Measurements from ENCODE around the gene LNX1.

Gene LNX1

DNA sequence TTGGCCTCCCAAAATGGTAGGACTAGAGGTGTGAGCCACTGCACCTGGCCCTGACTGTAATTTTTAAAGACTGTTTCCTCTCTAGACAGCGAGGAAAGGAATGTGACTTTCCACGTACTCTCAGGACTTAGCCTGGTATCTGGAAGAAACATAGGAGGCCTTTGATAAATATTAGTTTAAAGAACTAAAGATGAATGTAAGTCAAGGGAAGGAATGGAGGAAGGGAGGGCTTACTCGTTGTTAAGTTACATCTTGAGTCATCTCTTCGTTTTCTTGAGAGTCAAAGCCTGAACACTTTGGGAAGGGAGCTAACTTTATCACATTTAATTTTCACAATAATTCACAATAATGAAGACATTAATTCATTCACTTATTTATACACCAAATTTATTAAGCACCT is 7.2 kb upstream of the LNX1 start:
- DNase-seq, result no peak

DNA sequence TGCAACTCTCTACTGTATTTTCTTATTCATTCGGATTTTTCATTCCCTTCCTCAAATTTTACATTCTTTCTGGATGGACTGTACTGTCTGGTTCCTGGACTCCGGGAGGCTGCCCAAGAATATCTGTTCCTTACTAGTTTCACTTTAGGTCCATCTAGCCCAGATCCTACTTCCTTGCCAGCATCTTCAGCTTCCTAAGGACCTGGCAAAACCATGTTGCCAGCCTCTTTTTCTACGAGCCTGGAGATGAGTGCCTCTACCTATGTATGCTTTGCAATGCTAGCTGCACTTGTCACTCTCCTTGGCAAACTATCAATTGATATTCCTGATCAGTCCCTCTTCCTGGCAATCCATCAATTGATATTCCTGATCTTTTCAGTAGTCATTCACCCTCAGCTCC is 5.6 kb upstream of the LNX1 start:
- no peak for DNase-seq

DNA sequence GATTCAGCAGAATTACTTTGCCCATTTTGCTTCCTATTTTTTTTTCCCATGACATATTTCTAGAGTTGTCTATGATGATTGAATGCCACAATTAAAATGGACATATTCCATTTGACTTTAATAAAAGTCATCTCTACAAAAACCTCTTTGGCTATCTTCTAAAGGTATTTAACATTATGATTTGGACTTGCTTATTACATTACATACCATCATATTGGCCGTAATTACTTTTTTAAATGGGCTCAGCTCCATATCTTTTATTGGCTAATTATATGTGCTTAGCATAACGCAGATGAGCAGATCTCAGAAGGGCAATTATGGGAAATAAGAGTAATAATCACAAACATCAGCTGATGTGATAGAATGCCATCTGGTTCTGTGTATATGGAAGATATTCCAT is 4.5 kb upstream of the LNX1 start:
- DNase-seq, result no peak

DNA sequence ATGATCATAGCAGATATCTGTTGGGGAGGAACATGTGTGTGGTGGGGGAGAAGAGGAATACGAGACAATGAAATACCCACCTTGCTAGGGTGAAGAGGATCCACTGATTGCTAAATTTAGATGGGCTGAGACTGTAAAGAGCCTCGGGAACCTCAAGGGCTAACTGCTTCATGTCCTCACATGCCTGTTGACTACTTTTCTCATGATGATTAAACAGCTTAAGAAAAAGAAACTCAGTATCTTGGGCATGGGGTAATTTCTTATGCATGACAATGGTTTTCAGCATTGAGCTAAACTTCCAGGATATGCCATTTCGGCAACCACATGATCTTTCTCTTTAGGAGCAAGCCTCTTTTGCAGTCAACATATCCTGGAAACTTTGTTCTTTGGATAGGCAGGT is 3.9 kb upstream of the LNX1 start:
- no peak for DNase-seq

DNA sequence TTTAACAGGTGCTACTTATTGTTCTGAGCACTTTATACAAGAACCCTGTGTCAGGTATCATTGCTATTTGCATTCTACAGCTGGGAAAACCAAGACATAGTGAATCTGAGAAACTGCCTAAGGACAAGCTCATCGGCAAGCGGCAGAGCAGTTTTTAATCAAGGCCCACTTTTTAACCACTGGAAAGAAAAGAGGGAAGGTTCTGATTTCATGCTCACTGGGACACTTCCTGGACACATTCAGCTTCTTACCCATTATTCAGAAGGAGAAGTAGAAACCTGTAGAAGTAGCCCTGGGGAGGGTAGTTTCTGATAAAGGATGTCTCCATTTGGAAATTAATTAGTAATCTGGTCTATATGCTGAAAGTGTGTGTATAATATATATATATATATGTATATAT is 2.5 kb upstream of the LNX1 start:
- no peak for DNase-seq

DNA sequence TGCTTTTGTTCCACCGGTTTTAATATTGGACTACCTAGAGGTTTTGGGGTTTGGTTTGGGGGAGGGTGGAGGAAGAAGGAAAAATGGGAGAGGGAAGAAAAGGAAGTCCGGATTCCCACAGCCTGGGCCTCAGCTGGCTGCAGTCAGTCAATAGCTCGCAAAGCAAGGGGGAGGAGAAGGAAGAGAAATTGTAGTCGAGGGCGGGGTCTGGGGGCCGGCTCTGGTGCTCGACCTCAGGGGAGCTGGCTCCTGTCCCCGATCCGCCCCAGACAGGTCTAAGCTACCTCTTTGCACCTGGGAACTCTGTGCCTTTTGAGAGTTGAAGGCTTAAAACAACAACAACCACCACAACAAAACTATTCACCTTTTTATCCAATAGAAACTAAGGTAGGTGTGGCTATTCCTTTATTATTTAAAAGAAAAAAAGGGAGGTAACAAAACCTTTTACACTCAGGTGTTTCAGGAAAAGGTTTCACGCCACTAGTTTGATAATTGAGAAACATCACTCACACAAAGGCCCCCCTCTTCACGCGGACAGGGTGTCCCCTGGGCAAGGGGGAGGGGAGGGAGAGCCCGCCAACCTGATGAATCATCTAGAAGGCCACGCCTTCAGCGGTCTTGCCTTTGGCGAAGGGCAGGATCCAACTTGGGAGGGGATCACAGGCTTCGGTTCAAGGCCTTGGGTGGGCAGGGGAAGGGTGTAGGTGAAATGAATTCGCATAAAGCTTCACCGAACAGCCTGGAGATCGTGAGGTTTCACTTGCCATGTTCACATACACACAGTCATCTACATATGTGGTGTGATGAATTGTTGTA is 1.6 kb upstream of the LNX1 start:
- no peak for DNase-seq

DNA sequence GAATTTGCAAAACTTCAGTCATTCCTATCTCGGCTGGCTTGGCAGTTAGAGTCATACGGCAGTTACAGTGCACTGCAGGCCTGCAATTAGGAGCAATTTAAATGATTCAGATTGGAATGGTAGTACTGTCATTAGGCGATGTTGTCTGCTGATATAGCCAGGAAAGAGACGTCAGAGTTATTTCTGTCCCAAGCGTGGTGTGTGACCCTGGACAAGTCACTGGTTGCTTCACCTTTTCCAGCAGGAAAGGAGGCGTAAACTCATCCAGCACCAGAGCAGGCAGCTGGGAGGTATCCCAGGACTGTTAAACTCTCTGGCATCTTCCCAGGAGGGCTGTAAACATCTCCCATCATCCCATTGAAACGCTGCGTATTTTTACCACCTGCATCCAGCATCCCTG is 836 bp upstream of the LNX1 start:
- DNase-seq, result no peak

DNA sequence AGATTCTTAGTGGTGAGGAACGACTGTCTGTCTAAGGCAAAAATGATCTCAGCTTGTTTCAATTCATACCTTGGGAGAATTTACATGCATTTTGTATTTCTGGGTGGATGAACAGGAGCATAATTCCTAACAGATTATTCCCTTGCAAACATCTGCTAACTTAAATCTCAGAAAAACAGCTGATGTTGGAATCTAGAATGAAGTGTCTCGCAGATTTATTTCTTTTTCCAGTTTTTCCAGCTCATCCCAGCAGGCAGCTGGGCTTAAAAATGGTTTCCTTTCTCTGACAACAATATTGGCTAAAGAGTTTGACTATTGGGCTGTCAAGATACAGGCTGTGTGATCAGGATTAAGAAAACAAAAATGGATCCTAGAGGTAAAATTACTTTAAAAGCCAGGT is 1.1 kb downstream of the LNX1 start:
- DNase-seq, result no peak

DNA sequence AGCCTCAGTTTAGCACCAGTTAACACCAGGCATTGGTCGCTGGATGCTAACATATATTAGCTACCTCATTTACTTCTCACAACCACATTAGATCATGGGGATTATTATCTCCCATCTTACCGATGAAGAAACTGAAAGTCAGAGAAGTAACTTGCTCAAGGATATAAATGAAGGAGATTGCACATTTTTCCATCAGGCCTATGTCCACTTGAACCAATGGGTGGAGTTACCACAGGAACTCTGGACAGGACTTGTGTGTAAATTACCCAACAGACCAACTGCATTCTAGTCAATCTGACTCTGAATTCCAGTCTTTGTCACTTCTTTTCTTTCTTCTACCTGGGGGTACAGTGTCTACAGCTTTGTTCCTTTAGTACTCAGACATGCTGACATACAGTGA is 1.8 kb downstream of the LNX1 start:
- no peak for DNase-seq

DNA sequence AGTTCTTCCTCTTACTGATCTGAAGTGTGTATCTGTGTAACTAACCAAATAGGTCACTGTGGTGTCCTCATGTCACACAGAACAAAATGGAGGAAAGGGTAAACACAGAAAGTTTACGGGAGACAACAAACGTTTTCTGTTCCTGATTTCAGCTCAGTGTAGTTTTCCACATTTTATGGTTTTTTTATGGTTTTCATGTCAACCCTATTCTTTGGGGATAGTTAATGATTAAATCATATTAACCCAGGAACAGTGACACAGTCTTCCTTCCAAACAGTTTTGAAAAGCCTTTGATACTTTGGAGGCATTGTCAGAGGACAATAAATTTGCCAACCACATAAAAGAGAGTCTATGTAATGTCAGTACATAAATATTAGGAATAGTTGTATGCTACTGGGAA is 4.2 kb downstream of the LNX1 start:
- DNase-seq, result no peak

DNA sequence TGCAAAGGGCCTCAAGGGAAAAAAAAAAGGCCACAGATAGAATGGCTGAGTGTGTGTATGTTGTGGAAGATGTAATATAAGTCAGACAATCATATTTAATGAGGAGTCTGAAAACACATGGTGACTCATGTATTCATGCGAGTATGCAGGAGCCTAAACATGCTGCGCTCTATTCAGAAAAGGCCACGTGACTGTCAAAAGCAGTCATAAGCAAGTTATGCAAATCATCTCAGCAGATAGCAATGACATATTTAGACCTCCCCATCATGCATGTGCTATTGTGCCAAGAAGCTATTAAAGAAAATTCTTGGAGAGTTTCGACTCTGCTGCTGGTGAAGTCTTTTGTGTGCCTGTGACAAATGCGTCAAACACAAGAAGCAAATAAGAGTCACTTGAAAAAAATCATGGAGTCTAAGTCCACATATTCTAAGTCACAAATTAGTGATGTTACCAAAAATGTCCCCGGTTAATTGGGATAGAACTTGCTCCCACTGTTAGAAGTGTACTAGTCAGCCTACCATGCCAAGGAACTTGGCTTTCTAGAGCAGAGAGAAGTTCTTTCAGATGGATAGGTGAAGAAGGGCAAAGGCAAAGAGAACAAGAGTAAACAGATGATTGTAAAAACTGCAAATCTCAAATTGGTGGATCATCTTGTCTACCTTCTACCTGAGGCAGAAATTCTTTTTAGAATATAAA is 5.0 kb downstream of the LNX1 start:
- DNase-seq, result no peak

DNA sequence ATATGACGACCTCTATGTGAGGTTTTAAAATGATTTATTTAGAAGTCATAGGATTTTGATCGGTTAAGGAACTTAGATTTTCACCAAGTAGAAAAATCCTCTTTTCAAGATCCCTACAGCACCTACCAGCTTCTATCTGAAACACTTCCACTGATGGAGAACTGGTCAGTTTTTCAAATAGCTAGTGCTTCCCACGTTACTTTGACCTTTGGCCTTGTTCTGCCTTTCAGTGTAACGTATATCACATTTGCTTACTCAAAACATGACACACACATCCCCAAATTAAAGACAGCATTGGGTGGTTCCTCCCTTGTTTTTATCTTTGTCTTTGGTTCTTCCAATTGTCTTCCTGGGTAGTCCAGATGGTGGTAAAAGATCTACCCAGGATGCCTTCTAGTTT is 6.6 kb downstream of the LNX1 start:
- DNase-seq, result no peak

DNA sequence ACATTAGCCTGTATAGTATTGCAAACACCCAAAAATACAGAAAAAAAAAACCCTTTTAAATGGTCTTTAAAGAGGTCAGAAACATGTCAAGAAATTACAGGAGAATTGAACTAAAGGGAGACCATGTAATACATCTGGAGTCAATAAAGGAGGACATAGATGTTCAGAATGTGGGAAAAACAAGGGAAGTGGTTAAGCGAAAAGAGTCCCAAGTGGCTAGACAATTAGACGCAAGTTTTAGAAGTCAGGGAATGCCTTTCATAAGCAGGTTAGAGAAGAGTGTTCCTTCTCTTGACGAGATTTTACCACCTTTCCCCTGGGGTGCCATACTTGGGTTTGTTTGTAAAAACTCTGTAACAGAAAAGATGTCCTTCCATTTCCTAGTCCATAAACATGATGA is 7.8 kb downstream of the LNX1 start:
- DNase-seq, result no peak

DNA sequence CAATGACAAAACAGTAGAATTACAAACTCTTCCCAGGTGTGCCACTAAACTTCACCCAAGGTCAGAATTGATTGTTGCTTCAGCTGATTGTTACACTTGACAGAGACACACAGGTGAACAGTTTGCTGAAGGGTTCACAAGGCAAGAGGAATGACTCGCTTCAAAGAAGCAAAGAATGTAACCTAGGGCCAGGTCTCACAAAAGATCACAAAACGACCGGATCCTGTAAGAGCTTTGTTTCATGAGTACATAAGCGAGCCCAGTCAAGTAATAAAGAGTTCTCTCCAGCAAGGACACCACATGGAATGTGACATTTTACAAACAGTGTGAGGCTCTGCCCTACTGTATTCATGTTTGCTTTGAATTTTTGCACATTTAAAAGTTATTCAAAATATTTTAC is 9.1 kb downstream of the LNX1 start:
- DNase-seq, result no peak

DNA sequence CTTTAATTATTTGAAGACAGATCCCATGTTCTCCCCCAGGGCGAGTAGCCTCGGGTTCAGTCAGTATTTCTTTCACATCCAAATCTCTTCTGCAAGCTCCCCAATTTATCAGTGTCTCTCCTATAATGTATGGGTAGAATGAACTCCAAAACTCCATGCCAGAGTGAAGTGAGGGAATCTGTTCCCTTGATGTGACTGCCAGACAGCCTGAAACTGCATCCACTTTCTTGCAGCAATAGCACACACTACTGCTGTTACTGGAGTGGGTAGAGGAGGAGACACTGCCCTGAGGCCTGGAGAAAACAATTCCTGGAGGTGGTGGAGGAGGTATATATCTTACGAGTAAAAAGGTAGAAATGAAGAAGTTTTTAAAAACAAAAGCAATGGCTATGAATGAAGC is 11.0 kb downstream of the LNX1 start:
- no peak for DNase-seq

DNA sequence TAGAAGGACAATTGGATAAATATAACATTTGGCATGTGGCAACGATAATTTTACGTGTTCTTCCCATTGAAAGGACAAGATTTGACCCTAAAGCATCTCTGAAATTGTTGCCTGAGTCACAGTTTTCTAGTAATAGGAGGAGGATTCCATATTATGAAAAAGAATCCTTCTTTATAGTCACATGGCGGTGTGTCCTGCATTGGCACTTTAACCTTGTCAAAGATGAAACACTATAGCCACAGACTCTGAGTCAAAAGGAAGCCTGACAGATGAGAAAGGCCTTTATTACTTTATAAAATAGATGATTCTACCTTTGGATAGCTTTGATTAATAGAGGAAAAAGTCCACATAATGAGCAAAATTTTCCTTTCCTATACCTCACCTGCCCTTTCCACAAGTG is 11.5 kb downstream of the LNX1 start:
- DNase-seq, result no peak

DNA sequence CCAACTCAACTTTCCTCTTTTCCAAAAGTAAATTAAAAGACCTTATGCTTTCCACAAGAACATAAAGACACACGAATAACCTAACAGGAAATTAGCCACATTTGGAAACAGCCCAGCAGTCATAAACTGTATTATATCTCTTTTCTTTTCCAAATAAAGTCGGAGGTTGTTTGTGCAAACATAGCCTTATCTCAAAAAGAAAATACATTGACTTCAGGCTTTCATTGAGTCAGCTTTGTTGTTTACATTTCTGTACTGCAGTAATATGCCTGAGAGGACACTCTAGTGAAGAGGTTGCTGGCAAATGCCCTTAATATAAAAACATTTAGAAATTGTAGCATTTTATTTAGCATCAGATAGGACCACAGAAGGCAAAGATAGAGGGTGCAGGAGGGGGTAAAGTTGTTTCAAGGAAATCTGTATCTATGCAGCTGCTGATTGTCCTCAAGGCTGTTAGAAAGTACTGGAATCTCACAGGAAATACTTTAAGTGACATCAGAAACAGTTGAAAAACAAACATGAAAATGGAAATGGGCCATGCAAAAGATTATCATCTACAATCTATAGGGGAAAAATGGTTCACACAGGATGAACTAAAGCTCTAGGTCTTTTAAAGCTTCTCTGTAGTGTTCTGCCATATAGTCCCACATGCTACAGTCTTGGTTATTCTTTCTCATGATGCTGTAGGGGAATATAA is 14.5 kb downstream of the LNX1 start:
- no peak for DNase-seq

DNA sequence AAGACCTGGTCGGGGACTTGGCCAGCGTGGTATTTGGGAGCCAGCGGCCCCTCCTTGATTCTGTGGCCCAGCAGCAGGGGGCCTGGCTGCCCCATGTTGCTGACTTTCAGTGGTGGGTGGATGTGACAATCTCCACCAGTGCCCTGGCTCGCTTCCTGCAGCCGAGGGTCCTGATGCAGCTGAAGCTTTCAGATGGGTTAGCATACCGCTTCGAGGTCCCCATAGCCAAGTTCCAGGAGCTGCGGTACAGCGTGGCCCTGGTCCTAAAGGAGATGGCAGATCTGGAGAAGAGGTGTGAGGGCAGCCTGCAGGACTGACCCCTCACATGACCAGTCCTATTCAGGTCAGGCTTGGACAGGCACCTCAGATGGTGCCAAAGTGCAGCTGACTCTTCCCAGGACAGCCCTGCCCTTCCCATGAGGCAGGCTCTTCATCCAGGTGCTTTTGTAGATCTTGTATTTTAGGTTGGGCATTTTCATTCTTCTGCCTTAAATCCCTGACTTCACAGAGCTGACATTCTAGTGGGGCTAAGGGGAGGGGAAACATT is 15.1 kb downstream of the LNX1 start:
- no peak for DNase-seq

DNA sequence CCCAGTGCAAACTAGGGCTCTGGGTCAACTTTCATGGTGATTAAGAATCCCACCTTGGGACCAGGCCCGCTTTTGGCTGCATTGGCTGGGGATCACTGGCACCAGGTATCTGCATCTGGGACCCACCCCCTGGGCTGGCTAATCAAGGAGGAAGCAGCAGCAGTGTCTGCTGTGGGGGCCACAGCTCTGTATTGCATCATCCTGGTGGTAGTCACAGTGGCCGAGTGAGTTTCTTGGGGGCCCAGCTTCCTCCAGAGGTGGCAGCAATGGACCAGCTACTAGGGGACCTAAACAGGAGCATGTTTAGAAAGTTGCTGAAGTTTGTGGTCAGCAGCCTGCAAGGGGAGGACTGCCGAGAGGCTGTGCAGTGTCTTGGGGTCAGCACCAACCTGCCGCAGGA is 15.7 kb downstream of the LNX1 start:
- no peak for DNase-seq

DNA sequence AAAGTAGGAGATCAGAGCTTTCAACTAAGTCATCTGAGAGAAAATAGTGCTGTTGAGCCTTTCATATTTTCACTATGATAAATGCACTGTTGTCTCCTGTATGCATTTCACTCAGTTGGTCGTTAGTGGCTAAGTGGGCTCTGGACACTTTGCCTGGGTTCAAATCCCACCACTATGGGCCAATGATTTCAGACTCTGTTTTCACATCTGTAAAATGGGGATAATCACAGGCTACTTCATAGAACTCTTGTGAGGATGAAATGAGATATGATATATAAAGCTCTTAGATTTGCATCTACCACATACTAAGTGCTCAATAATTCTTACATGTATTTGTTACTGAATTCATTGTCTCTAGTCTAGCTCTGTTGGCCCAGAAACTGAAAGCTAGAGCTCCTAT is 16.8 kb downstream of the LNX1 start:
- no peak for DNase-seq

DNA sequence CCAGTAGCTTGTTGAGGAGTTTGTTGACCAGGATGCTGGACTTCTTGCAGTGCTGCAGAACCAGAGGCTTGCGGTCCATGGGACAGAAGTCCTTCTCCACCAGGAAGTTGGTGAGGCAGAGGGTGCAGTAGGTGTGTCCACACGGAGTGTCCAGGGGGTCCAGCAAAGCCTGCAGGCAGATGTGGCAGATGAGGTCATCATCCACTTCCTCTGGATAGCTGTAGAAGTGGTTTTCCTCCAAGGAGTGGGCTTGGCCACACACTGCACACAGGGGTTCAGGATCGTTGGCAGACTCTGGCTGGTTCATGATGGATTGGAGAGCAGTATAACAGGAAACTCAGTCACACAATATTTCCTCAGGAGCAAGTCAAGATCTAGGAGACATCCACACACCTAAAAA is 17.6 kb downstream of the LNX1 start:
- no peak for DNase-seq

DNA sequence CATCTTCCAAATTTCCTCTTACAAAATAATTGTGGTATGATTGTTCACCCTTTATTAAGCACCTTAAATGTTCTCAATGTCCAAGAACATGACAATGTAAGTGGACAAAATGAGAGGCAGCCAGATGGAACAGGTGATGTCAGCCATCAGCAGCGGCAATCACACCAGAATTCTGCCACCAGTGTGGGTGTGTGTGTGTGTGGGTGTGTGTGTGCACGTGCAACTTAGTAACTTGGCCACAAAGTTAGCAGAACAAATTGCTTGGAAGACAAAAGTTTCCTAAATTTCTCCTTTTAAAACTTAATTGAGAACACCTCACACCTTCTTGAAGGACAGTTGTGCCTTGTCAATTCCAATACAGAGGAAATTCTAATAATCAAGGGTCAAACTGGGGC is 18.7 kb downstream of the LNX1 start:
- no peak for DNase-seq

DNA sequence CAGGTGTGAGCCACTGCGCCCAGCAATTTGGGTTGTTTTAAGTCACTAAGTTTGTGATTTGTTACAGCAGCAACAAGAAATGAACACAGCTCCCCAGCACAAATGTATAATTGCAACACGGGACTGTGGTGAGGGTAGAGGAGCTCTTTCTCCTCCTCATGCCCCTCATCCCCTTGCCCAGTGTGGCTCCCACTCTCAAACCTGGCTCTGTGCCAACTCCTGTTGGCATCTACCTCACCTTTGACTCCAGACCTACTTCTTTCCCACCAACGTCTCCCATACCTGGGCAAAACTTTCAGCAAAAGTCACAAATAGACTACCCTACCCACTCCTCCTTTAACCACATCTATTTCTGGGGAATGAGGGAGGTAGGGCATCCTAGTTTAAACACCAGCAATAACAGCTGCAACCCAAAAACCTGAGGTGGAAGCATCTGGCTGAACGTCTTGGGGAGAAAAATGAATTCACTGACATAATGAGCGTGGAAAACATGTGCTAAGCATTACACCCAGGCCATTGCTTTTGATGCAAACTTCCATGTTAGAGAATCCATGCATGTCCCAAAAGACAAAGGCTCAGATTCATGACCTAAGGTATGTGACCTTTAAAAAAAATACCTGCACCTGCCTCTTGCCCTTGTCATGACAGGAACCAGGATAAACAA is 19.2 kb downstream of the LNX1 start:
- no peak for DNase-seq
